Measurements from ENCODE around the gene ATP9A.

GRCh38 chr20:51729771-51730170 is 38.4 kb downstream of the ATP9A start:
- TF ChIP-seq POLR2AphosphoS5 (IDR thresholded peaks at IDR 0.05; ENCODE audit: low read depth, low read length): no peak
- no peak for TF ChIP-seq TAF1 (IDR thresholded peaks at IDR 0.05; ENCODE audit: low read depth, low read length)
- TF ChIP-seq POU2F2 (IDR thresholded peaks at IDR 0.05; ENCODE audit: low read depth, low read length): no peak
- no peak for TF ChIP-seq POLR2A (IDR thresholded peaks at IDR 0.05; ENCODE audit: low read depth, low read length)
- TF ChIP-seq PAX5 (IDR thresholded peaks at IDR 0.05; ENCODE audit: insufficient read depth, low read length, severe bottlenecking): no peak
